Activated naive CD4-positive, alpha-beta T cell treated with anti-CD3 and anti-CD28 coated beads for 36 hours (primary cell): Measurements from ENCODE around the gene FBXO28. TPM values are rescaled to one million over a fixed set of nuclear protein-coding genes. Genes with fewer than 3 reads are reported as not detected.

Experiments
- CTCF ChIA-PET: fragments of 350-600 bp; sonication (Branson Sonifier 250); formaldehyde crosslinking; loops from one replicate; lab custom pipeline; 2021; ENCODE audit warnings: antibody characterized with exemption; lab: Charles Lee
- DNase-seq: peaks from one replicate; pipeline ENCODE4 v3.0.0-alpha.2; 2020
- H3K27ac Mint-ChIP-seq: one replicate; pipeline ENCODE4 v1.8.0; 2021; ENCODE audit warnings: mild to moderate bottlenecking, mixed read lengths
- H3K27me3 Mint-ChIP-seq: one replicate; pipeline ENCODE4 v1.8.0; 2021; ENCODE audit warnings: low read depth, mixed read lengths
- H3K36me3 Mint-ChIP-seq: one replicate; pipeline ENCODE4 v1.8.0; 2021; ENCODE audit warnings: low read depth, mixed read lengths
- H3K4me1 Mint-ChIP-seq: one replicate; pipeline ENCODE4 v1.8.0; 2021; ENCODE audit warnings: low read depth, mixed read lengths
- H3K4me3 Mint-ChIP-seq: one replicate; pipeline ENCODE4 v1.8.0; 2021; ENCODE audit warnings: mild to moderate bottlenecking, moderate library complexity, mixed read lengths
- H3K9me3 Mint-ChIP-seq: one replicate; pipeline ENCODE4 v1.8.0; 2021; ENCODE audit warnings: mixed read lengths
- intact Hi-C: fragments of 100-400 bp; cut with micrococcal nuclease; formaldehyde crosslinking; loops from one replicate; pipeline ENCODE4 v1.15.1; 2023
- total RNA-seq, 2 experiments: library from RNA; stranded (reverse); gene quantifications; one replicate each; pipeline ENCODE4 v1.2.3, GENCODE V29; 2021

FBXO28 gene
- total RNA-seq, 2 experiments from 2014 or later: 9.6 to 9.7 TPM

DNA sequence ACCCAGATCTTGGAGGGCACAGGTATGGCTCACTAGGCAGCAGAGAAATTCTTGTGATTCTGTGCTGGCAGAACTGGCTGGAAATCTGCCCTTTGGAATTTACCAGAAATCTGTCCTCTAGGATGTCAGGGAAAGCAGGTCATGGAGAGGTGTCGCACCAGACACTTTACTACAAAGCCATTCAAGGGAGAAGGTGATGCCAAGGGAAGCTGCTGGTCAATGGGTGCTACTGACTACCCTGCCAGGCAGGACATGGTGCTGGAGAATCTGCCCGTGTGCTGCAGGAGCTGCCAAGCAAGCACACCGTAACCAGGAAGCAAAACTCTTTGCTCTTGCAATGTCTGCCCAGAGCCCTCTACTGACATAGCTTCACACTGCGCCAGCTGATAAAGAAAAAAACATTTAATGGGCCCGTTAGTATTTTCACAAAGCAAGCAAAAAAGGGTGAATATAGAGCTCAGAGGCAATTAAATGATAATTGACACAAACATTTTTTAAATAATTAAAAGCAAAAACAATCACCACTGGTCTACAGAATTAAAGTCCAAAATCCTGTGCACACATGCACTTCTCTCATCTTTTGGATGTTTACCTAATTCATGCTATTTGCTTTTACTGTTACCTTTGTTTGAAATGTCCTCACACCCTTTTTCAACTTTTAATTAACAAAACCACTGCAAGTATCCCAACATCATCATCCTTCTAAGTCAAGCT, 7.2 kb upstream of the FBXO28 start:
- H3K27me3 Mint-ChIP-seq: no peaks in the 10 kb centered on the region
- no peak overlapping the region for H3K27ac Mint-ChIP-seq
- CTCF ChIA-PET: interaction anchor here (0.7 to 1.5 kb wide), 7 partner anchors 10 to 1705 kb away, joined by 3 to 4 read pairs (median 3); no protein-coding TSS in a partner anchor
- DNase-seq: peak; percentile 42
- H3K4me1 Mint-ChIP-seq: peaks cover 2% of the 10 kb centered on the region
- H3K36me3 Mint-ChIP-seq: no peaks in the 10 kb centered on the region
- no peak overlapping the region for H3K4me3 Mint-ChIP-seq
- H3K9me3 Mint-ChIP-seq: no peaks in the 10 kb centered on the region
- intact Hi-C loops: no loop called here

DNA sequence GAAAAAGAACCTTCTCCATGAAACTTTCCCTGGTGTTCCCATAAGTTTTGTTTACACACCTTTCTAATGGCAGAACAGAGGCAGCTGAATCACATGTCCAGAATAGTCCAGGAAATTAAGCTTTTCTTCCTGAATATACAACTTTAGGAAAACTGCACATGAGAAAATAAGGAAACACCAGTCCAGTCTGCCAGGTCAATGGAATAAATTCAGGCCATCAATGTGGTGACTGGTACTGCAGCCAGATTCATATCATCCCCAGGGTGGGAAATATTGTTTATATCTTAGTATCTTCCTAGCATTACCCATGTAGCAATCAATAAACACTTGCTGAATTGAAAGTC, 6.7 kb upstream of the FBXO28 start:
- Mint-ChIP-seq H3K27me3 (no peaks in the 10 kb centered on the region), H3K4me3 (no peak overlapping the region), H3K27ac (no peak overlapping the region), H3K9me3 (no peaks in the 10 kb centered on the region), H3K4me1 (peaks cover 2% of the 10 kb centered on the region), H3K36me3 (no peaks in the 10 kb centered on the region)
- DNase-seq: no peak
- CTCF ChIA-PET: interaction anchor here (1.1 to 1.5 kb wide), 3 partner anchors 9 to 62 kb away, joined by 3 to 4 read pairs (median 4); no protein-coding TSS in a partner anchor
- intact Hi-C loops: no loop called here

DNA sequence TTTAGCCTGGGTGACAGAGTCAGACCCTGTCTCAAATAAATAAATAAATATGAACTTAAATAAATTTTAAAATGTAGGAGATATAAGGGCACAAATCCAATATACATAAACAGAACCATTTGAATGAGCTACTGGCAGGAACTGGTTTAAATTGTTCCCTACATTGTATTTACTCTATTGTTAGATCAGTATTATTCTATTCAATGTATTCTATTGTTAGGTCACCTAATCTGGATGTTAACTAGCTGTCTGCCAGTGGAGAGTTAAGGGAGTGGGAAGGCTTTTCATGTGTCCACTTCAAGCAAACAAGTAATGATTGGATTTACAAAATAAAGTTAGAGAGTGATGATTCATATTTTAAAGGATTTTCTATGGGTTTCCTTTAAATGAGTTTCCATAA, 4.9 kb upstream of the FBXO28 start:
- intact Hi-C loops: no loop called here
- Mint-ChIP-seq H3K9me3 (no peaks in the 10 kb centered on the region), H3K4me3 (no peak overlapping the region), H3K4me1 (peaks cover 8% of the 10 kb centered on the region), H3K27me3 (no peaks in the 10 kb centered on the region), H3K27ac (no peak overlapping the region), H3K36me3 (no peaks in the 10 kb centered on the region)
- CTCF ChIA-PET: no interaction called here
- DNase-seq: no peak

DNA sequence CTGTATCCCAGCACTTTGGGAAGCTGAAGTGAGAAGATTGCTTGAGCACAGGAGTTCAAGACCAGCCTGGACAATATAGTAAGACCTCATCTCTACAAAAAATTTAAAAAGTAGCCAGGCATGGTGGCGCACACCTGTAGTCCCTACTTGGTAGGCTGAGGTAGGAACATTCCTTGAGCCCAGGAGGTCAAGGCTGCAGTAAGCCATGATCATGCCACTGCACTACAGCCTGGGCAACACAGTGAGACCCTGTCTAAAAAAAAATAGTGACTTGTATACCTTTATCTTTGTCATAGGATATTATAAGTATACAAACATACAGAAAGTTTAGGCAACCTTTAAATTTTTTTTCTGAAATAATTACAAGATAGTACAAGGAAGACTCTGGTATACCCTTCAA, 3.9 kb upstream of the FBXO28 start:
- Mint-ChIP-seq H3K9me3 (no peaks in the 10 kb centered on the region), H3K4me1 (peaks cover 11% of the 10 kb centered on the region), H3K27me3 (no peaks in the 10 kb centered on the region), H3K36me3 (no peaks in the 10 kb centered on the region), H3K4me3 (no peak overlapping the region), H3K27ac (no peak overlapping the region)
- no peak for DNase-seq
- intact Hi-C loops: loop anchor here (5.0 kb wide), 2 partner anchors 1317 to 1398 kb away; partner anchors contain the start of genes AIDA, BROX and LBR
- CTCF ChIA-PET: interaction anchor here (0.6 kb wide), 1 partner anchor 11 kb away, joined by 8 read pairs; no protein-coding TSS in a partner anchor

DNA sequence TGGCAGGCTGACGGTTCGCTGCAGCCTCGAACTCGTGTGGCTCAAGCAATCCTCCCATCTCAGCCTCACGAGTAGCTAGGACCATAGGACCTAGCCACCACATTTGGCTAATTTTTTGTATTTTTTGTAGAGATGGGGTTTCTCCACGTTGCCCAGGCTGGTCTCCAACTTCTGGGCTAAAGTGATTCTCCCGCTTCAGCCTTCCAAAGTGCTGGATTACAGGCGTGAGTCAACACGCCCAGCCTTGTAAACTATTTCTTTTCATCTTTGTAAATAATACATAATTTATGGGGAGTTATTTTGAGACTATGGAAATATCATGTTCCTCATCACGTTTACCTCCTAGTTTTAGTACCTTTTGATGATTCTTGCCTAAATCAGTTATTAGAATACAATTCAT, 906 bp upstream of the FBXO28 start:
- intact Hi-C loops: loop anchor here (5.0 kb wide), 2 partner anchors 1314 to 1401 kb away; partner anchors contain the start of genes AIDA, BROX and LBR
- H3K27me3 Mint-ChIP-seq: no peaks in the 10 kb centered on the region

DNA sequence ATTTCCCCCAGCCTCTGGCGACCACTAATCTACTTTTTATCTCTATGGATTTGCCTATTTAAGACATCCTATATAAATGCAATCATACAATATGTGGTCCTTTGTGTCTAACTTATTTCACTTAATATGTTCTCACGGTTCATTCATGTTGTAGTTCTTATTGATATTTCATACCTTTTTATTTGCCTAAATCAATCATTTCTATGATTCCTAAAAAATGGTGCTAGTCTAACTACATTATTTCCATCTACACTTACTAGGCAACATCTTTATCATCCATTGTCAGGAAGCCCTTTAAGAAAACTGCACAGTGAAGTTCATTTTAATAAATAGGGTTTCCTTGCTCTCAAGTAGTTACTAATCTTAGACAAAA, 380 bp upstream of the FBXO28 start:
- H3K4me1 Mint-ChIP-seq: peaks cover 26% of the 10 kb centered on the region
- peak overlapping the region; percentile 75 for H3K4me3 Mint-ChIP-seq
- CTCF ChIA-PET: interaction anchor here (0.5 to 3.2 kb wide), 2 partner anchors 220 to 246 kb away, joined by 3 to 21 read pairs; no protein-coding TSS in a partner anchor
- H3K27ac Mint-ChIP-seq: peak overlapping the region; percentile 83
- intact Hi-C loops: loop anchor here (5.0 kb wide), 2 partner anchors 1314 to 1401 kb away; partner anchors contain the start of genes AIDA, BROX and LBR
- H3K36me3 Mint-ChIP-seq: peaks cover 1% of the 10 kb centered on the region
- H3K27me3 Mint-ChIP-seq: no peaks in the 10 kb centered on the region
- no peak for DNase-seq
- H3K9me3 Mint-ChIP-seq: no peaks in the 10 kb centered on the region

More for the DNA sequence above, 906 bp upstream of the FBXO28 start:
- Mint-ChIP-seq H3K9me3 (no peaks in the 10 kb centered on the region), H3K36me3 (peaks cover 1% of the 10 kb centered on the region), H3K27ac (no peak overlapping the region), H3K4me1 (peaks cover 25% of the 10 kb centered on the region), H3K4me3 (no peak overlapping the region)
- CTCF ChIA-PET: no interaction called here
- no peak for DNase-seq

DNA sequence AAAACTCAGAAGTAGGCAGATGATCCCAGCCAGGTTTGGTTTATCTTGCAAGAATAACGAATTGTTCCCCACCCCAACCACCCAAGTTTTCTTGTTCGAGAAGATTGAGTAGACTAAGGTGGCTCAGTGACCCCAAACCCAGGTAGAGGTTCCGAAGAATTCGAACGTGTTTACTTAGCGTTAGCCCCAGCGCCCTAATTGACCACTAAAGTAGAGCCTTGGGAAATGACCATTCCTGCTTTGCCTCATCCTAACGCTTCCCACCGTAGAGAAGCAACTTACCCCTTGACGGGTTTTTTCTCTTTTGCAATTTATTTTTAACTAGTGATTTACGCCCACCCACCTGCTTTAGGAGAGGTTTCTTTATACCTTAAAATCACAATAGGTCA, 870 bp downstream of the FBXO28 start:
- H3K4me3 Mint-ChIP-seq: peak overlapping the region; percentile 75
- DNase-seq: no peak
- intact Hi-C loops: loop anchor here (1.0 to 5.0 kb wide), 8 partner anchors 55 to 1402 kb away; partner anchors contain the start of genes AIDA, BROX, CNIH4 and LBR
- H3K36me3 Mint-ChIP-seq: peaks cover 6% of the 10 kb centered on the region
- H3K9me3 Mint-ChIP-seq: no peaks in the 10 kb centered on the region
- H3K4me1 Mint-ChIP-seq: peaks cover 32% of the 10 kb centered on the region
- H3K27ac Mint-ChIP-seq: peak overlapping the region; percentile 83
- H3K27me3 Mint-ChIP-seq: no peaks in the 10 kb centered on the region
- CTCF ChIA-PET: interaction anchor here (1.8 to 3.2 kb wide), 2 partner anchors 44 to 219 kb away, joined by 5 to 21 read pairs; no protein-coding TSS in a partner anchor

DNA sequence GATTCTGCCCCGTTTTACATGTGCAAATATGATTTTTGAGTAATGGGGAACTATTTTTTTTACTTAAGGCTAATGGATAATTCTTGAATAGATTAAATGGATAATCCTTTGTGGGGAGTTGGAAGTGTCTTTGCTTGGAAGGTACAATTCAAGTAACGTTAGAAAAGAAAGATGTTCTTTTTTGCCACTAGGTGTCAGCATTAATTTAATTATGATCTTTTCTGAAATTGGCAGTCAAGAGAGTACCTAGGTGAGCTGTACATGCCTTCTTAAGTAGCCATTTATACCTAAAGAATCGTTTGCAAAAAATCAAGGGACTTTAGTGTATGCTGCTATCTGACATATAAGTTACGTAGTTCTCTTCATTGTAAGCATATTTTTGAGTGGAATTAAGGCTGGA, 2.2 kb downstream of the FBXO28 start:
- Mint-ChIP-seq H3K9me3 (no peaks in the 10 kb centered on the region), H3K27me3 (no peaks in the 10 kb centered on the region), H3K36me3 (peaks cover 6% of the 10 kb centered on the region), H3K4me3 (peak overlapping the region; percentile 43), H3K4me1 (peaks cover 37% of the 10 kb centered on the region), H3K27ac (no peak overlapping the region)
- CTCF ChIA-PET: interaction anchor here (0.5 to 3.2 kb wide), 23 partner anchors 13 to 341 kb away, joined by 3 to 21 read pairs (median 4); partner anchors contain the start of gene NVL
- intact Hi-C loops: loop anchor here (1.0 to 5.0 kb wide), 5 partner anchors 66 to 506 kb away; no protein-coding TSS in a partner anchor
- DNase-seq: no peak

DNA sequence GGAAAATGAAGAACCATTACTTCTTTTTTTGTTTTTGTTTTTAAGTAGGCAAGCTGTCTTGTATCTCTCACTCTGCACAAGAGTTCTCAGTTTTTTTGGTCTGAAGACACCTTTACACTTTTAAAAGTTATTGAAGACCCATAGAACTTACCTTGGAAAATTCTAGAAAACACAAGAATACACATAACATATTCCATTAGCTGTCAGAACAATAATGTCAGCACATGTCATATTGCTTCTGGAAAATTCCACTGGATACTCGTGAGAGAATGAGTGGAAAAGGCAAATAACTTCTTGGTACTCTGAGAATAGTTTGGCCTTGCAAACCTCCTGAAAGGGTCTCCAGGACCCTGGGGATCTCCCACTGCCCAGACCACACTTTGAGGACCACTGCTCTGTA, 4.8 kb downstream of the FBXO28 start:
- intact Hi-C loops: loop anchor here (5.0 kb wide), 1 partner anchor 504 kb away; no protein-coding TSS in a partner anchor
- DNase-seq: no peak
- Mint-ChIP-seq H3K27me3 (no peaks in the 10 kb centered on the region), H3K4me1 (peaks cover 40% of the 10 kb centered on the region), H3K36me3 (peaks cover 7% of the 10 kb centered on the region), H3K27ac (no peak overlapping the region), H3K9me3 (no peaks in the 10 kb centered on the region), H3K4me3 (no peak overlapping the region)
- CTCF ChIA-PET: interaction anchor here (1.1 to 2.5 kb wide), 3 partner anchors 31 to 339 kb away, joined by 3 to 14 read pairs (median 5); partner anchors contain the start of gene NVL

DNA sequence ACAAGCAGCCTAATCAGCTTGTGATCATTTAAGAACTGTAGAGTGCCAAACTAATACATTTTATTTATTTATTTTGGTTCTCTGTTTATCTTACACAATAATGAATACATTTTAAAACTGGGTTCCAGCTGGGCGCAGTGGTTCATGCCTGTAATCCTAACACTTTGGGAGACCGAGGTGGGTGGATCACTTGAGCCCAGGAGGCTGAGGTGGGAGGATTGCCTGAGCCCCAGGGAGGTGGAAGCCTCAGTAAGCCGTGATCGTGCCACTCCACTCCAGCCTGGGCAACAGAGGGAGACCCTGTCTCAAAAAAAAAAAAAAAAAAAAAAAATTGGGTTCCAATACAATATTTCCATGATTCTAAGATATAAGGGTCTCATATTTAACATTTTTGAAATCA, 9.2 kb downstream of the FBXO28 start:
- CTCF ChIA-PET: no interaction called here
- Mint-ChIP-seq H3K9me3 (no peaks in the 10 kb centered on the region), H3K4me3 (no peak overlapping the region), H3K4me1 (peaks cover 28% of the 10 kb centered on the region), H3K27ac (no peak overlapping the region), H3K36me3 (peaks cover 6% of the 10 kb centered on the region), H3K27me3 (no peaks in the 10 kb centered on the region)
- no peak for DNase-seq
- intact Hi-C loops: no loop called here

DNA sequence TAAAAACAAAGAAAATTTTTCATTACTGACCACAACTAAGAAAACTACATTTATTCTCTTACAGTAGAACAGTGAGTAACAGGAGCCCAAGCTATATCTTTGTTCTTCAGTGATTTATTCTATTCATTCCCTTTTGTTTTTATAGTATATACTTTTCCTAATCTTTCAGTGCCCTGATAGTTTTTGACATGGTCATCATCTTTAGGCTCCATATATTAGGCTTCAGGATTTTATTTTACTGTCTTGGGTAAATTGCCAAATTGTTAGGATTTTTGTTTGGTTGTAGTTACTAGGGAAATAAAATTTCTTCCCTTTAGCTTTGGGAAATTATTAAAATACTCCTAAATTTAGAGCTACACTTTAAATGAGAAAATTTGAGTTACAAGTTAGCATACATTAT, 10.3 kb downstream of the FBXO28 start:
- CTCF ChIA-PET: interaction anchor here (0.6 to 1.6 kb wide), 2 partner anchors 17 to 359 kb away, joined by 3 to 4 read pairs; no protein-coding TSS in a partner anchor
- H3K27me3 Mint-ChIP-seq: no peaks in the 10 kb centered on the region
- H3K4me1 Mint-ChIP-seq: peaks cover 27% of the 10 kb centered on the region
- peaks cover 6% of the 10 kb centered on the region for H3K36me3 Mint-ChIP-seq
- H3K9me3 Mint-ChIP-seq: no peaks in the 10 kb centered on the region
- intact Hi-C loops: no loop called here
- no peak for DNase-seq
- no peak overlapping the region for H3K4me3 Mint-ChIP-seq
- H3K27ac Mint-ChIP-seq: no peak overlapping the region

DNA sequence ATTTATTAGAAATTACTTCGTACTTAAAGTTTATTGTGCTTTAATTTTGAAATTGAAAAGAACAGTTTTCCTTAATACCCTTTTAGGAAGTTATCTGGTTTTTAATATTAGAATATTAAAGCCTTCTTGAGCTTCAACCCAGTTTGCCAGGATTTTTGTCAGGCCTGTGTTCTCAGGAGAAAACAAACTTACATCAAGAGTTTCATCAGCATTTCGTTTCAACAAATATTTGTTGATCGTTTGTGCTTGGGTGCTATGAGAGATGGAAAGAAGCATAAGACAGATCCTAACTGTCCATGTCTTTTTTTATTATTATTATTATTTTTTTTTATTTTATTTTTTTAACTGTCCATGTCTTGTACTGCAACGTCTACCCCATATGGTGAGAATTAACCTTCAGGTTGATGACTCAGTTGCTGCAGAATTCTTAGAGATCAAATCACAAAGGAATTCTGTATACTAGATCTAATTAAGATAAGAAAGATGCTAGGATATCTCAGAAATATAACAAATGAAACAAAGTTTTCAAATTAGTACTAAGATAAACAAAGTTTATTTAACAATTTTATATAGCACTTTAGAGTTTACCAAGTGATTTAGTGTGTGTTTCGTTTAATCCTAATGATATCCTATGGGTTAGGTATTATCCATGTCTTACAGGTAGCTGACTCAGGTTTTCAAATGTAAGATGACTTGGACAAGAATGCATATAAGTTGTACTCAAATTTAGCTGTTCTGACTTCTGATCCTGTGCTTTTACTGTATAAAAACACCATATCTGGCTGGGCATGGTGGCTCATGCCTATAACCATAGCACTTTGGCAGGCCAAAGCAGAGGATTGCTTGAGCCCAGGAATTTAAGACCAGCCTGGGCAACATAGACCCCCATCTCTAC, 14.3 kb downstream of the FBXO28 start:
- no peak for DNase-seq
- H3K4me3 Mint-ChIP-seq: no peak overlapping the region
- H3K9me3 Mint-ChIP-seq: no peaks in the 10 kb centered on the region
- intact Hi-C loops: no loop called here
- peaks cover 13% of the 10 kb centered on the region for H3K4me1 Mint-ChIP-seq
- H3K36me3 Mint-ChIP-seq: peaks cover 18% of the 10 kb centered on the region
- no peaks in the 10 kb centered on the region for H3K27me3 Mint-ChIP-seq
- no peak overlapping the region for H3K27ac Mint-ChIP-seq
- CTCF ChIA-PET: interaction anchor here (1.2 kb wide), 1 partner anchor 12 kb away, joined by 4 read pairs; no protein-coding TSS in a partner anchor
